GM10248 (cell line): ENCODE results near the gene AMACR.

Source experiments
- CTCF ChIA-PET: fragments of 300-600 bp; sonication (Branson Sonifier 250); formaldehyde crosslinking; extraction: SDS; loops from one replicate; lab custom pipeline; 2021; ENCODE audit warnings: antibody characterized with exemption; lab: Yijun Ruan, JAX
- POLR2A ChIA-PET: fragments of 350-650 bp; sonication (Branson Sonifier 250); formaldehyde crosslinking; extraction: SDS; loops from one replicate; lab custom pipeline; 2020; ENCODE audit warnings: antibody characterized with exemption; lab: Yijun Ruan, JAX
- DNase-seq: peaks from one replicate; pipeline ENCODE4 v3.0.0; 2012; ENCODE audit errors: extremely low spot score
- TF ChIP-seq, protein P1 (sequence below): IDR thresholded peaks from 2 replicates; pipeline ENCODE4 v1.5.1; 2012; ENCODE audit warnings: mild to moderate bottlenecking, low read depth; ENCODE audit errors: extremely low read depth, missing control alignments, control extremely low read depth

The AMACR gene

DNA sequence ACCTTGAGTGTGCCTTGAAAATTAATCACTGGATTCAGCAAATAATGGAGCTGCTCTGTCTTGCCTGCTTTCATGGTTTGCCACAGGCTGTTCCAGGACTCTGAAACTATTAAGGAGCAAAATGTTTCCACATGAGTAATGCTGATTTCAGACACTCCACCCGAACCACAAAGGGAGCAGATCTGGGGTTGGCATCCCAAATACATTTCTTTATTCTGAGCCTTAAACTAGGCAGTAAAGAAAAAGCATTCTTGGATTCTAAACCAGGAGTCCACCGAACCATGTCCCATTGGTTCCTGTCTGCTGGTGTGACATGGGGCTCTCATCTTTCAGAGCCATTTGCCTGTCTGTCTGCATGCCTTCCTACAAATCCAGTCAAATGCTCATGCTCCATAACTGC lies 45.3 kb upstream of the AMACR start:
- DNase-seq = no peak
- TF ChIP-seq, protein P1, sequence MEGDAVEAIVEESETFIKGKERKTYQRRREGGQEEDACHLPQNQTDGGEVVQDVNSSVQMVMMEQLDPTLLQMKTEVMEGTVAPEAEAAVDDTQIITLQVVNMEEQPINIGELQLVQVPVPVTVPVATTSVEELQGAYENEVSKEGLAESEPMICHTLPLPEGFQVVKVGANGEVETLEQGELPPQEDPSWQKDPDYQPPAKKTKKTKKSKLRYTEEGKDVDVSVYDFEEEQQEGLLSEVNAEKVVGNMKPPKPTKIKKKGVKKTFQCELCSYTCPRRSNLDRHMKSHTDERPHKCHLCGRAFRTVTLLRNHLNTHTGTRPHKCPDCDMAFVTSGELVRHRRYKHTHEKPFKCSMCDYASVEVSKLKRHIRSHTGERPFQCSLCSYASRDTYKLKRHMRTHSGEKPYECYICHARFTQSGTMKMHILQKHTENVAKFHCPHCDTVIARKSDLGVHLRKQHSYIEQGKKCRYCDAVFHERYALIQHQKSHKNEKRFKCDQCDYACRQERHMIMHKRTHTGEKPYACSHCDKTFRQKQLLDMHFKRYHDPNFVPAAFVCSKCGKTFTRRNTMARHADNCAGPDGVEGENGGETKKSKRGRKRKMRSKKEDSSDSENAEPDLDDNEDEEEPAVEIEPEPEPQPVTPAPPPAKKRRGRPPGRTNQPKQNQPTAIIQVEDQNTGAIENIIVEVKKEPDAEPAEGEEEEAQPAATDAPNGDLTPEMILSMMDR = no peak
- ChIA-PET POLR2A (no interaction called here), CTCF (no interaction called here)

DNA sequence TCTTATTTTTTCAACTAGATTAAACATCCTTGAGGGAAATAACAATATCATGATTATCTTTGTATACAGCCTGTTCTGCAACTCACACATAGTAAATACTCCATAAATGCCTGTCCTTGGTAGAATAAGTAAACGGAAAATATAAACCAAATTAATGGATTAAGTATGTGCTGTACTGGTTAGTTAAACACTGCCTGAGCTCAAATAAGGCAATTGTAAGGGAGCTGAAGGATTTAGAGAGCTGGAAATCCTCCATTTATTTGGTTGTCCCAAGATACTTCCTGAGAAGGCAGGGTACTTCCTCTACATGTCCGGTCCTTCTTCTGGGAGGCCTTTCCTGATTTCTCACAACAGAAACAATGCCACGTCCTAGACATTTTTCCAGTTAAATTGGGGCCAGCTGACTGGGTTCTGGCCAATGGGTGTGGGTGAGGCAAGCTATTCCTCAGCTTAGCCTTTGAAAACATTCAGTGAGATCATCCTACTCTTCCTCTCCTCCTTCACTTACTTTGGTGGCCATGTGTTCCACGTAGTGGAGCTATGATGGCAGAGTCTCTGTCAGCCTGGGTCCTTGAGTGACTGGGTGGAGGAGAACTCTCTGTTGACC lies 43.6 kb upstream of the AMACR start:
- ChIA-PET CTCF (no interaction called here), POLR2A (no interaction called here)
- DNase-seq = no peak
- TF ChIP-seq, protein P1 = no peak

DNA sequence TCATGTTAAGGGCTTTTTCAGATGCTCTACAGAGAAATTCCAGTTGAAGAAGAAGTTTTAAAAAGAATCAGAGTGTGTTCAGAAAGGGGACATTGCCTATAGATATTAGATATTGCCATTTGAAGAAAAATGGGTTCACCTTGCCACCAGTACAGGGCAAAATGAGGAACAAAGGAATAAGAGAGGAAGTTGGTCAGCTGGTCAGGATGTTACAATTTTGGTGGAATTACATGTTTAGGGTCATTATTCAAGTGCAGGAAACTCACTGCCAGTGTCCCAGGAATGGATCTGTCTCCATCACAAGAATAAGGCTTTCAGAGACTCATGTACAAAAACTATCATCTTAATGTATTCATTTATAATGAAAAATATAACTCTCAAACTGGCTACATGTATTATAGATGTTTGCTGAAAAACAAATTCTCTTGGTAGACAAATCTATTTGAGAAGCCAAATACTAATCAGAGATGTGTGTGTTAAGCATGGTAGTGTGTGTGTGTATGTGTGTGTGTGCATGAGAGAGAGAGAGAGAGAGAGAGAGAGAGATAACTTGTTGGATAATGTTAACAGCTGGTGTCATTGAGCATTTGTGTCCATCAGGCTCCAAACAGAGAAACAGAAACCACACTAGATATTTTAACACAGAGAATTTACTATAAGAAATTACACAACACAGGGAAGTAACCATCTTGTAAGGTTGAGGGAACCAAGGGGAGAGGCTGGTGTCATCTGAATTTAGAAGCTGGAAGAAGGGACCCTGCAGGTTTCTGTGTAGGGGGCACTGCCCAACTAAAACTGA lies 40.1 kb upstream of the AMACR start:
- CTCF ChIA-PET = interaction anchor here (0.9 to 1.2 kb wide), 4 partner anchors 8 to 62 kb away, joined by 3 to 4 read pairs (median 4); no protein-coding TSS in a partner anchor
- TF ChIP-seq, protein P1 = no peak
- DNase-seq = no peak
- POLR2A ChIA-PET = no interaction called here

DNA sequence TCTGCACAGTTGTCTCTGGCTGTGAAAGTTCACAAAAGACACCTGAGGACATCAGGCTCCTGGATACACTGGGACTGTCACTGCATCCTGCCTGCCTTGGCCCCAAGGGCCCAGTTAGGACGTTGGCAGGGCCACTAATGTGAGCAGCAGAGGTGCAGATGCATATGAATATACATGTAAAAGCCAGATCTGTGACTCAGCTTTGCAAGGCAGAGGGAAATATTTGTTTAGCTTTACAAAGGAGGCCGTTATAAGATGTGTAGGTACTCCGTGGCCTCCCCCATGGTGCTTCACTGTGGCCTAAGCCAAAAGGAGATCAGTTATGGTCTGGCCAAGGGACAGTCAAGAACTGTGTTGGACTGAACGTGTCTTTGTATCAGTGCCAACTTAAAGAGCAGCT lies 39.3 kb upstream of the AMACR start:
- no peak for DNase-seq
- CTCF ChIA-PET = no interaction called here
- TF ChIP-seq, protein P1 = no peak
- POLR2A ChIA-PET = no interaction called here

DNA sequence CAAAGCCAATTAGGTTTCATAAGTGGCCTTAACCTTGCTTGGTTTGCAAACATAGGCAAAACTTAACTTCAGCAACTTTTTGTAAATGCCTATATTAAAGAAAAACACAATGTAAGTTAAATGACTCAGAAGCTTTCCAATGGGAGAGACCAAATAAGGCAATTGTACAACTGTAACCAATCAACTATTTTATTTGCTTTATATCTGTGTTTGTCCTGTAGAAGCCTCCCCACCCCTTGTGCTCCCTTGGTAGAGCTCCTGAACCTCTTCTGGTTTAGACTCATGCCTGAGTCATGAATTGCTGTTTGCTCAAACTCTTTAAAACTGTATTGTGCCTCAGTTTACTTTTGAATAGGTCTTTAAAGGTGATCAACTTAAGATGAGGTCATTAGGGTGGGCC lies 38.1 kb upstream of the AMACR start:
- TF ChIP-seq, protein P1 = no peak
- no peak for DNase-seq
- ChIA-PET POLR2A (no interaction called here), CTCF (no interaction called here)

DNA sequence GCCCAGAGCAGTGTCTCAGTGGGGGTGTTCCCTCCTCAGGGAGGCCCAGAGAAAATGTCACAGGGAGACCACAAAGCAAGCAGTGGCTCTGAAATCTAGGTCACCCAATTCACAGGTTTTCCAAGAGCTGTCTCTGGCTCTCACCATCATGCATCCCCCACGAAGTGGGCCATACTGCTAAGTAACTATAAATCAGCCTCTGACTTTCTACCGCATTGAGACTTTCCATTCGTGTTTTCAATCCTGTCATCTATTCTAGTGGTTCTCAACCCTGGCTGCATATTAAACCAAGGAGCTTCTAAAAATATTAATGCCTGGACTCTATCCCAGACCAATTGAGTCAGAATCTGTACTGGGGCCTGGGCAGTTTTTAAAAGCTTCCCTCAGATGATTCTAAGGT lies 37.2 kb upstream of the AMACR start:
- POLR2A ChIA-PET = no interaction called here
- DNase-seq = no peak
- CTCF ChIA-PET = interaction anchor here (0.8 to 1.3 kb wide), 3 partner anchors 9 to 110 kb away, joined by 3 read pairs; no protein-coding TSS in a partner anchor
- TF ChIP-seq, protein P1 = no peak
